Erythroblast (primary cell): Measurements from ENCODE around the gene TMEM132C.

Source experiments
- GATA1 ChIP-seq: IDR thresholded peaks from 2 replicates; pipeline ENCODE4 v1.6.1; 2011; ENCODE audit warnings: low read depth, mild to moderate bottlenecking, control low read depth, low read length, moderate library complexity
- POLR2A ChIP-seq: IDR thresholded peaks from 2 replicates; pipeline ENCODE4 v1.6.1; 2011; ENCODE audit warnings: mild to moderate bottlenecking, low read length

GRCh38 chr12:128747441-128747840, 480.5 kb downstream of the TMEM132C start:
- TF ChIP-seq POLR2A = no peak
- TF ChIP-seq GATA1 = no peak
